RWPE1 (cell line): ENCODE measurements around the gene BANP.
A peak's percentile ranks its signal among the peaks of the same experiment; 100 is the strongest.

ENCODE experiments used
- CTCF ChIA-PET: fragments of 350-600 bp; sonication (Branson Sonifier 250); formaldehyde crosslinking; extraction: SDS; loops from one replicate; lab custom pipeline; 2021; lab: Yijun Ruan, JAX
- POLR2A ChIA-PET: fragments of 400-600 bp; formaldehyde crosslinking; extraction: SDS; loops from one replicate; lab custom pipeline; 2020; ENCODE audit warnings: antibody characterized with exemption; ENCODE audit not compliant: low non-redundant PET; lab: Yijun Ruan, JAX
- DNase-seq: peaks from one replicate; pipeline ENCODE4 v3.0.0; 2012; ENCODE audit warnings: low spot score
- H3K27ac ChIP-seq: fragments of 450-650 bp; 2 replicates; pipeline ENCODE4 v1.5.1; 2017
- CTCF ChIP-seq: fragments of 450-650 bp; conservative IDR thresholded peaks from 2 replicates; pipeline ENCODE4 v1.5.1; 2017; ENCODE audit warnings: low read depth, mild to moderate bottlenecking

Gene BANP

GRCh38 chr16:87914812-87915211 is 36.4 kb upstream of the BANP start:
- no peak for TF ChIP-seq CTCF
- ChIA-PET POLR2A (no interaction called here), CTCF (interaction anchor here (0.6 to 0.8 kb wide), 2 partner anchors 65 to 147 kb away, joined by 4 read pairs; no protein-coding TSS in a partner anchor)
- no peak overlapping the region for H3K27ac ChIP-seq
- no peak for DNase-seq

- CTCF ChIA-PET, result no interaction called here
- POLR2A ChIA-PET, result no interaction called here
- no peak for DNase-seq
- TF ChIP-seq CTCF, result no peak
- H3K27ac ChIP-seq, result no peak overlapping the region
These were observed 33.7 kb upstream of the BANP start for GRCh38 chr16:87917503-87917902.

GRCh38 chr16:87918338-87918737 is 32.9 kb upstream of the BANP start:
- CTCF ChIA-PET, result interaction anchor here (0.6 to 0.7 kb wide), 2 partner anchors 19 to 519 kb away, joined by 3 to 4 read pairs; no protein-coding TSS in a partner anchor
- no peak for TF ChIP-seq CTCF
- DNase-seq, result no peak
- peak overlapping the region; percentile 21; the same call in 1 of the 2 replicates for H3K27ac ChIP-seq
- POLR2A ChIA-PET, result no interaction called here

GRCh38 chr16:87918866-87919680 is 32.2 kb upstream of the BANP start:
- H3K27ac ChIP-seq, result no peak overlapping the region
- CTCF ChIA-PET, result interaction anchor here (0.6 to 0.7 kb wide), 2 partner anchors 18 to 519 kb away, joined by 3 to 4 read pairs; no protein-coding TSS in a partner anchor
- no peak for DNase-seq

GRCh38 chr16:87919681-87919994 is 31.6 kb upstream of the BANP start:
- POLR2A ChIA-PET, result no interaction called here
- TF ChIP-seq CTCF, result no peak
- DNase-seq, result no peak
- no peak overlapping the region for H3K27ac ChIP-seq
- CTCF ChIA-PET, result no interaction called here

More at GRCh38 chr16:87918866-87919680, 32.2 kb upstream of the BANP start:
- POLR2A ChIA-PET, result no interaction called here
- no peak for TF ChIP-seq CTCF

- TF ChIP-seq CTCF, result no peak
- CTCF ChIA-PET, result no interaction called here
- no peak overlapping the region for H3K27ac ChIP-seq
- DNase-seq, result no peak
- POLR2A ChIA-PET, result no interaction called here
These were observed 29.9 kb upstream of the BANP start for GRCh38 chr16:87921236-87921773.
